Neural progenitor cell (in vitro differentiated cells): ENCODE data around the gene ARL13B. TPM values are rescaled to one million over a fixed set of nuclear protein-coding genes. Genes with fewer than 3 reads are reported as not detected.
"Not testable (repeated sequence)": the region's sequence is repeated elsewhere in the genome, so short reads cannot be mapped to it uniquely, and the experiment has no call there.

Experiments
- DNase-seq: peaks from one replicate; pipeline ENCODE4 v3.0.0-alpha.2; 2016; ENCODE audit warnings: low spot score
- H2AFZ ChIP-seq: fragments of 200-600 bp; sonication (generic); replicated peaks from 2 replicates; pipeline ENCODE4 v1.6.1; 2016; ENCODE audit warnings: antibody characterized with exemption
- H3F3A ChIP-seq: fragments of 200-600 bp; sonication (generic); 2 replicates; pipeline ENCODE4 v1.6.1; 2016; ENCODE audit warnings: antibody characterized with exemption, low read depth
- H3K27ac ChIP-seq: fragments of 200-600 bp; sonication (generic); 2 replicates; pipeline ENCODE4 v1.5.1; 2016; ENCODE audit warnings: mild to moderate bottlenecking
- H3K27me3 ChIP-seq: fragments of 200-600 bp; sonication (generic); 2 replicates; pipeline ENCODE4 v1.6.1; 2016; ENCODE audit warnings: mild to moderate bottlenecking, moderate library complexity
- H3K36me3 ChIP-seq: fragments of 200-600 bp; sonication (generic); 2 replicates; pipeline ENCODE4 v1.5.1; 2016
- H3K4me1 ChIP-seq: fragments of 200-600 bp; sonication (generic); 2 replicates; pipeline ENCODE4 v1.6.1; 2016; ENCODE audit warnings: mixed run types
- H3K4me2 ChIP-seq: fragments of 200-600 bp; sonication (generic); 2 replicates; pipeline ENCODE4 v1.6.1; 2016
- H3K4me3 ChIP-seq: fragments of 200-600 bp; sonication (generic); 2 replicates; pipeline ENCODE4 v1.5.1; 2016
- H3K79me2 ChIP-seq: fragments of 200-600 bp; sonication (generic); 2 replicates; pipeline ENCODE4 v1.6.1; 2016; ENCODE audit warnings: low read depth
- H3K9ac ChIP-seq: fragments of 200-600 bp; sonication (generic); 2 replicates; pipeline ENCODE4 v1.6.1; 2016
- H3K9me3 ChIP-seq: fragments of 200-600 bp; sonication (generic); 2 replicates; pipeline ENCODE4 v1.5.1; 2016; ENCODE audit warnings: low read depth
- H4K20me1 ChIP-seq: fragments of 200-600 bp; sonication (generic); 2 replicates; pipeline ENCODE4 v1.6.1; 2016; ENCODE audit warnings: low read depth
- H3K27ac Mint-ChIP-seq: 3 replicates; pipeline ENCODE4 v1.8.0; 2021; ENCODE audit warnings: mixed read lengths
- H3K27me3 Mint-ChIP-seq: 2 replicates; pipeline ENCODE4 v1.8.0; 2022; ENCODE audit warnings: low read depth, mild to moderate bottlenecking, inconsistent platforms, moderate library complexity, mixed read lengths; ENCODE audit not compliant: insufficient read depth
- H3K36me3 Mint-ChIP-seq: 3 replicates; pipeline ENCODE4 v1.8.0; 2021; ENCODE audit warnings: mixed read lengths
- H3K4me1 Mint-ChIP-seq: 3 replicates; pipeline ENCODE4 v1.8.0; 2021; ENCODE audit warnings: mixed read lengths
- H3K4me3 Mint-ChIP-seq: 3 replicates; pipeline ENCODE4 v1.8.0; 2021; ENCODE audit warnings: mild to moderate bottlenecking, moderate library complexity, mixed read lengths
- H3K9me3 Mint-ChIP-seq: 3 replicates; pipeline ENCODE4 v1.8.0; 2020; ENCODE audit warnings: mixed read lengths
- EZH2 ChIP-seq: fragments of 200-600 bp; sonication (generic); IDR thresholded peaks from 2 replicates; pipeline ENCODE4 v1.6.1; 2017; ENCODE audit warnings: antibody characterized with exemption, mild to moderate bottlenecking, moderate library complexity
- EZH2phosphoT487 ChIP-seq: fragments of 200-600 bp; sonication (generic); IDR thresholded peaks from 2 replicates; pipeline ENCODE4 v1.6.1; 2017; ENCODE audit warnings: antibody characterized with exemption
- total RNA-seq: library from RNA; depleted of rRNA; stranded (reverse); fragments of >200 nt; gene quantifications from 2 replicates; pipeline ENCODE4 v1.2.3, GENCODE V29; 2015; ENCODE audit warnings: low replicate concordance
- TF ChIP-seq, protein P1 (sequence below): fragments of 200-600 bp; sonication (generic); IDR thresholded peaks from 2 replicates; pipeline ENCODE4 v1.5.1; 2017; ENCODE audit warnings: antibody characterized with exemption, mild to moderate bottlenecking

ARL13B gene
- total RNA-seq, 1 donor from 2014 or later: 13.8 TPM

DNA sequence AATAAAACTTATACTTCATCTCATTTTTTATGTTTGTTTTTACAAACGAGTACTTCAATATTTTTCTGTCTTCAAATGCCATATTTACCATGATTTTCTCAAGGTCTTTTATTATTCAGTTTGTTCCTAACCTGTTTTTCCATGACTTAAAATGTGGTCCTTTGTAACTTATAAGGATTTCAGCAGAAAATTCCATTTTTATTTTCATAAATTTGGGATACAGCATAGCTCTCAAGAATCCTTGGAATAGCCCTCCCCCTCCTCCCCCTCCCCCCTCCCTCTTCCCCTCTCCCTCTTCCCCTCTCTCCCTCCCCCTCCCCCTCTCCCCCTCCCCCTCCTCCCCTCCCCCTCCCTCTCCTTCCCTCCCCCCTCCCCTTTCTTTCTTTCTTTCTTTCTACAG is 63.3 kb downstream of the ARL13B start:
- H3K27me3 ChIP-seq: no peaks in the 10 kb centered on the region
- no peak for TF ChIP-seq EZH2
- TF ChIP-seq, protein P1, sequence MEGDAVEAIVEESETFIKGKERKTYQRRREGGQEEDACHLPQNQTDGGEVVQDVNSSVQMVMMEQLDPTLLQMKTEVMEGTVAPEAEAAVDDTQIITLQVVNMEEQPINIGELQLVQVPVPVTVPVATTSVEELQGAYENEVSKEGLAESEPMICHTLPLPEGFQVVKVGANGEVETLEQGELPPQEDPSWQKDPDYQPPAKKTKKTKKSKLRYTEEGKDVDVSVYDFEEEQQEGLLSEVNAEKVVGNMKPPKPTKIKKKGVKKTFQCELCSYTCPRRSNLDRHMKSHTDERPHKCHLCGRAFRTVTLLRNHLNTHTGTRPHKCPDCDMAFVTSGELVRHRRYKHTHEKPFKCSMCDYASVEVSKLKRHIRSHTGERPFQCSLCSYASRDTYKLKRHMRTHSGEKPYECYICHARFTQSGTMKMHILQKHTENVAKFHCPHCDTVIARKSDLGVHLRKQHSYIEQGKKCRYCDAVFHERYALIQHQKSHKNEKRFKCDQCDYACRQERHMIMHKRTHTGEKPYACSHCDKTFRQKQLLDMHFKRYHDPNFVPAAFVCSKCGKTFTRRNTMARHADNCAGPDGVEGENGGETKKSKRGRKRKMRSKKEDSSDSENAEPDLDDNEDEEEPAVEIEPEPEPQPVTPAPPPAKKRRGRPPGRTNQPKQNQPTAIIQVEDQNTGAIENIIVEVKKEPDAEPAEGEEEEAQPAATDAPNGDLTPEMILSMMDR: no peak
- no peak for TF ChIP-seq EZH2phosphoT487
- H3K9ac ChIP-seq: no peak overlapping the region
- peaks cover 14% of the 10 kb centered on the region for H3K36me3 ChIP-seq
- H3K4me2 ChIP-seq: no peak overlapping the region
- H3K9me3 ChIP-seq: peaks cover 3% of the 10 kb centered on the region
- H3K79me2 ChIP-seq: no peaks in the 10 kb centered on the region
- H2AFZ ChIP-seq: no peak overlapping the region
- no peak for DNase-seq
- Mint-ChIP-seq H3K27me3 (no peaks in the 10 kb centered on the region), H3K4me1 (no peaks in the 10 kb centered on the region), H3K9me3 (peaks cover 15% of the 10 kb centered on the region), H3K4me3 (no peak overlapping the region), H3K36me3 (peaks cover 21% of the 10 kb centered on the region), H3K27ac (no peak overlapping the region)
- no peak overlapping the region for H3K4me3 ChIP-seq
- peaks cover 8% of the 10 kb centered on the region for H3F3A ChIP-seq
- no peak overlapping the region for H3K27ac ChIP-seq
- H3K4me1 ChIP-seq: no peaks in the 10 kb centered on the region
- H4K20me1 ChIP-seq: no peaks in the 10 kb centered on the region

DNA sequence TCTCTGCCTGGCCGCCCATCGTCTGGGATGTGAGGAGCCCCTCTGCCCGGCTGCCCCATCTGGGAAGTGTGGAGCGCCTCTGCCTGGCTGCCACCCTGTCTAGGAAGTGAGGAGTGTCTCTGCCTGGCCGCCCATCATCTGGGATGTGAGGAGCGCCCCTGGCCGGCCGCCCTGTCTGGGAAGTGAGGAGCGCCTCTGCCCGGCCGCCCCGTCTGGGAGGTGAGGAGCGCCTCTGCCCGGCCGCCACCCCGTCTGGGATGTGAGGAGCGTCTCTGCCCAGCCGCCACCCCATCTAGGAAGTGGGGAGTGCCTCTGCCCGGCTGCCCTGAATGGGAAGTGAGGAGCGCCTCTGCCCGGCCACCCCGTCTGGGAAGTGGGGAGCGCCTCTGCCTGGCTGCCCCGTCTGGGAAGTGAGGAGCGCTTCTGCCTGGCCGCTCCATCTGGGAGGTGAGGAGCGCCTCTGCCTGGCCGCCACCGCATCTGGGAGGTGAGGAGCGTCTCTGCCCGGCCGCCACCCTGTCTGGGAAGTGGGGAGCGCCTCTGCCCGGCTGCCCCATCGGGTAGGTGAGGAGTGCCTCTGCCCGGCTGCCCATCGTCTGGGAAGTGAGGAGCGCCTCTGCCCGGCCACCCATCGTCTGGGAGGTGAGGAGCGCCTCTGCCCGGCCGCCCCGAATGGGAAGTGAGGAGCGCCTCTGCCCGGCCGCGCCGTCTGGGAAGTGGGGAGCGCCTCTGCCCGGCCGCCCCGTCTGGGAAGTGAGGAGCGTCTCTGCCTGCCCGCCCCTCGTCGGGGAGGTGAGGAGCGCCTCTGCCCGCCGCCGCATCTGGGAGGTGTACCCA is 64.4 kb downstream of the ARL13B start:
- H3F3A ChIP-seq, H2AFZ ChIP-seq, H3K79me2 ChIP-seq, H3K9me3 ChIP-seq, H4K20me1 ChIP-seq, H3K4me1 ChIP-seq, H3K27ac ChIP-seq, H3K4me3 Mint-ChIP-seq, H3K27me3 ChIP-seq, H3K9ac ChIP-seq, H3K27ac Mint-ChIP-seq, DNase-seq, H3K4me3 ChIP-seq, H3K4me2 ChIP-seq, H3K27me3 Mint-ChIP-seq, H3K4me1 Mint-ChIP-seq: not testable (repeated sequence)
- H3K9me3 Mint-ChIP-seq: peaks cover 15% of the 10 kb centered on the region
- peaks cover 14% of the 10 kb centered on the region for H3K36me3 ChIP-seq
- peaks cover 22% of the 10 kb centered on the region for H3K36me3 Mint-ChIP-seq

DNA sequence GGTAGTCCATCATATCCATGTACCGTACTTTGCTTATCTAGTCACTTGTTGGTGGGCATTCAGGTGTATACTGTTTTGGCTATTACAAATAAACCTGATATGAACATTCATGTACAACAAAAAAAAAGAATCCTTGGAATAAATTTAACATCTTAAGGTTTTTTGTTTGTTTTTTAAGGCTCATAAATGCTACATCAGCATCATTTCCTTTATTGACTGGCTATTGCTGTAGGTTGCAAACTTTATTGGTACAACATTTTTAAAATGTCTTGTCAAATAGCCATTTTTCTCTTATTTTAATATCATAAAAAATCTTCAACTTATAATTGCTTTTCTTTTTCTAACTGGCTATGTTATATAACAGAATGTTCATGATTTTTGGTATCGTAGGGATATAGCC is 66.6 kb downstream of the ARL13B start:
- Histone ChIP-seq H3K27me3 (no peaks in the 10 kb centered on the region), H3K27ac (no peak overlapping the region), H4K20me1 (no peaks in the 10 kb centered on the region), H3K9me3 (peaks cover 3% of the 10 kb centered on the region), H3K4me2 (no peak overlapping the region), H3K79me2 (no peaks in the 10 kb centered on the region), H3K4me1 (no peaks in the 10 kb centered on the region), H3K9ac (no peak overlapping the region), H2AFZ (no peak overlapping the region), H3K4me3 (no peak overlapping the region), H3F3A (peaks cover 8% of the 10 kb centered on the region), H3K36me3 (peaks cover 4% of the 10 kb centered on the region)
- no peak for DNase-seq
- Mint-ChIP-seq H3K36me3 (peaks cover 23% of the 10 kb centered on the region), H3K27me3 (no peaks in the 10 kb centered on the region), H3K27ac (no peak overlapping the region), H3K9me3 (peaks cover 15% of the 10 kb centered on the region), H3K4me1 (no peaks in the 10 kb centered on the region), H3K4me3 (no peak overlapping the region)
- TF ChIP-seq EZH2phosphoT487: no peak
- TF ChIP-seq EZH2: no peak
- TF ChIP-seq, protein P1: no peak

DNA sequence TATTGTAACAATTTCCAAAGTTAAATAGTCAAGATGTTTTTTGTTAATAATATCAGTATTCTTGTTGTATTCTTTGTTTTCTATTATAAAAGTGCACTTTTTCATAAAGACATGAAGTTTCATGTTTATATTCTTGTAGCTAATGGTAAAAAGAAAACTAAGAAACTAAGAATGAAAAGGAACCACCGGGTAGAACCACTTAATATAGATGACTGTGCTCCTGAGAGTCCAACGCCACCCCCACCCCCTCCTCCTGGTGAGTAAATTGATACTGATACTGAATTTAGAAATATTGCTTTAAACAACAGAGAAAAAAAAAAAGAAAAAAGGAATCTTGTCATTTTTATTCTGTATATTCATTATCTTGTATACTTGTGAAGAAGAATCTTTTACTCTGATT is 69.3 kb downstream of the ARL13B start:
- H3K9me3 Mint-ChIP-seq: peaks cover 7% of the 10 kb centered on the region
- H3K27ac Mint-ChIP-seq: no peak overlapping the region
- Histone ChIP-seq H3K79me2 (no peaks in the 10 kb centered on the region), H3K27ac (no peak overlapping the region), H4K20me1 (no peaks in the 10 kb centered on the region), H3K27me3 (no peaks in the 10 kb centered on the region), H3K4me2 (no peak overlapping the region), H3K4me3 (no peak overlapping the region), H3F3A (no peaks in the 10 kb centered on the region), H3K4me1 (no peaks in the 10 kb centered on the region), H3K9ac (no peak overlapping the region), H3K9me3 (no peaks in the 10 kb centered on the region), H2AFZ (no peak overlapping the region), H3K36me3 (no peaks in the 10 kb centered on the region)
- no peak for DNase-seq
- no peak overlapping the region for H3K4me3 Mint-ChIP-seq
- H3K36me3 Mint-ChIP-seq: peaks cover 14% of the 10 kb centered on the region
- TF ChIP-seq EZH2phosphoT487 (no peak), EZH2 (no peak)
- TF ChIP-seq, protein P1: no peak
- H3K27me3 Mint-ChIP-seq: no peaks in the 10 kb centered on the region
- no peaks in the 10 kb centered on the region for H3K4me1 Mint-ChIP-seq
